ENCODE measurements around the gene KRT81.

- TF ChIP-seq, protein P1, sequence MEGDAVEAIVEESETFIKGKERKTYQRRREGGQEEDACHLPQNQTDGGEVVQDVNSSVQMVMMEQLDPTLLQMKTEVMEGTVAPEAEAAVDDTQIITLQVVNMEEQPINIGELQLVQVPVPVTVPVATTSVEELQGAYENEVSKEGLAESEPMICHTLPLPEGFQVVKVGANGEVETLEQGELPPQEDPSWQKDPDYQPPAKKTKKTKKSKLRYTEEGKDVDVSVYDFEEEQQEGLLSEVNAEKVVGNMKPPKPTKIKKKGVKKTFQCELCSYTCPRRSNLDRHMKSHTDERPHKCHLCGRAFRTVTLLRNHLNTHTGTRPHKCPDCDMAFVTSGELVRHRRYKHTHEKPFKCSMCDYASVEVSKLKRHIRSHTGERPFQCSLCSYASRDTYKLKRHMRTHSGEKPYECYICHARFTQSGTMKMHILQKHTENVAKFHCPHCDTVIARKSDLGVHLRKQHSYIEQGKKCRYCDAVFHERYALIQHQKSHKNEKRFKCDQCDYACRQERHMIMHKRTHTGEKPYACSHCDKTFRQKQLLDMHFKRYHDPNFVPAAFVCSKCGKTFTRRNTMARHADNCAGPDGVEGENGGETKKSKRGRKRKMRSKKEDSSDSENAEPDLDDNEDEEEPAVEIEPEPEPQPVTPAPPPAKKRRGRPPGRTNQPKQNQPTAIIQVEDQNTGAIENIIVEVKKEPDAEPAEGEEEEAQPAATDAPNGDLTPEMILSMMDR (IDR thresholded peaks at IDR 0.05) = no peak
- TF ChIP-seq POLR2A (IDR thresholded peaks at IDR 0.05) (no peak), POLR2AphosphoS5 (IDR thresholded peaks at IDR 0.05) (no peak)
Measured at GRCh38 chr12:52257074-52257551, 34.2 kb downstream of the KRT81 start.

All from prostate gland (tissue), 2 donors.